H9 (cell line): ENCODE results near the gene HAUS1. TPM values are rescaled to one million over a fixed set of nuclear protein-coding genes. Genes with fewer than 3 reads are reported as not detected.

Source experiments
- DNase-seq: peaks from one replicate; pipeline ENCODE4 v3.0.0-alpha.2; 2017
- H2AFZ ChIP-seq: one replicate; pipeline ENCODE4 v1.6.1; 2013; ENCODE audit warnings: mild to moderate bottlenecking, low read length, control low read depth, moderate library complexity
- H2AK5ac ChIP-seq: 2 replicates; pipeline ENCODE4 v1.6.1; 2013; ENCODE audit warnings: low read length, control low read depth, mixed read lengths; ENCODE audit not compliant: insufficient read length
- H2BK120ac ChIP-seq: one replicate; pipeline ENCODE4 v1.6.1; 2013; ENCODE audit warnings: low read depth, mild to moderate bottlenecking, low read length, control low read depth, inconsistent platforms; ENCODE audit not compliant: poor library complexity, severe bottlenecking
- H2BK12ac ChIP-seq: 2 replicates; pipeline ENCODE4 v1.6.1; 2013; ENCODE audit warnings: low read length, control low read depth, mixed read lengths, low read depth; ENCODE audit not compliant: insufficient read length
- H2BK15ac ChIP-seq: 2 replicates; pipeline ENCODE4 v1.6.1; 2013; ENCODE audit warnings: low read depth, low read length, control low read depth
- H2BK20ac ChIP-seq: one replicate; pipeline ENCODE4 v1.6.1; 2013; ENCODE audit warnings: low read depth, mild to moderate bottlenecking, low read length, control low read depth, inconsistent platforms; ENCODE audit not compliant: poor library complexity, severe bottlenecking
- H2BK5ac ChIP-seq: 2 replicates; pipeline ENCODE4 v1.6.1; 2013; ENCODE audit warnings: low read length, control low read depth, mixed read lengths; ENCODE audit not compliant: insufficient read length
- H3K14ac ChIP-seq: 2 replicates; pipeline ENCODE4 v1.6.1; 2013; ENCODE audit warnings: low read length, control low read depth; ENCODE audit not compliant: insufficient read depth
- H3K18ac ChIP-seq: 2 replicates; pipeline ENCODE4 v1.6.1; 2013; ENCODE audit warnings: low read depth, mild to moderate bottlenecking, mixed read lengths, low read length, control low read depth; ENCODE audit not compliant: insufficient read length
- H3K23ac ChIP-seq: 2 replicates; pipeline ENCODE4 v1.6.1; 2013; ENCODE audit warnings: low read length, control low read depth, mixed read lengths, low read depth; ENCODE audit not compliant: insufficient read length
- H3K23me2 ChIP-seq: 2 replicates; pipeline ENCODE4 v1.6.1; 2013; ENCODE audit warnings: low read depth, mild to moderate bottlenecking, mixed read lengths, low read length, control low read depth; ENCODE audit not compliant: insufficient read length, poor library complexity, severe bottlenecking
- H3K27ac ChIP-seq: 2 replicates; pipeline ENCODE4 v1.5.1; 2013; ENCODE audit warnings: low read length, control low read depth, mixed read lengths, low read depth; ENCODE audit not compliant: insufficient read length
- H3K27me3 ChIP-seq: 2 replicates; pipeline ENCODE4 v1.6.1; 2013; ENCODE audit warnings: low read length, control low read depth, inconsistent platforms; ENCODE audit not compliant: insufficient read depth
- H3K4ac ChIP-seq: 2 replicates; pipeline ENCODE4 v1.6.1; 2013; ENCODE audit warnings: low read depth, mild to moderate bottlenecking, control low read depth, inconsistent platforms, low read length, moderate library complexity
- H3K4me1 ChIP-seq: 2 replicates; pipeline ENCODE4 v1.6.1; 2013; ENCODE audit warnings: low read length, control low read depth, inconsistent platforms; ENCODE audit not compliant: insufficient read depth
- H3K4me2 ChIP-seq: 2 replicates; pipeline ENCODE4 v1.6.1; 2013; ENCODE audit warnings: low read length, control low read depth, mixed read lengths; ENCODE audit not compliant: insufficient read length, insufficient read depth
- H3K56ac ChIP-seq: 2 replicates; pipeline ENCODE4 v1.6.1; 2013; ENCODE audit warnings: low read depth, mild to moderate bottlenecking, mixed read lengths, low read length, control low read depth; ENCODE audit not compliant: insufficient read length
- H3K79me1 ChIP-seq: 2 replicates; pipeline ENCODE4 v1.6.1; 2013; ENCODE audit warnings: low read depth, mild to moderate bottlenecking, moderate library complexity, low read length, control low read depth, inconsistent platforms; ENCODE audit not compliant: insufficient read depth, poor library complexity, severe bottlenecking
- H3K79me2 ChIP-seq: 2 replicates; pipeline ENCODE4 v1.6.1; 2013; ENCODE audit warnings: low read length, control low read depth, inconsistent platforms; ENCODE audit not compliant: insufficient read depth
- H3K9ac ChIP-seq: 2 replicates; pipeline ENCODE4 v1.6.1; 2013; ENCODE audit warnings: low read length, control low read depth, mixed read lengths; ENCODE audit not compliant: insufficient read length; ENCODE audit errors: extremely low read depth
- H3K9me3 ChIP-seq: one replicate; pipeline ENCODE4 v1.6.1; 2013; ENCODE audit warnings: low read depth, low read length, inconsistent platforms; ENCODE audit not compliant: control insufficient read depth
- H3T11ph ChIP-seq: one replicate; pipeline ENCODE4 v1.6.1; 2013; ENCODE audit warnings: mild to moderate bottlenecking, low read length, control low read depth, inconsistent platforms
- H4K20me1 ChIP-seq: one replicate; pipeline ENCODE4 v1.6.1; 2013; ENCODE audit not compliant: control insufficient read depth, insufficient read length, insufficient read depth
- H4K5ac ChIP-seq: 2 replicates; pipeline ENCODE4 v1.6.1; 2013; ENCODE audit warnings: low read depth, mild to moderate bottlenecking, mixed read lengths, low read length, control low read depth; ENCODE audit not compliant: insufficient read length
- H4K8ac ChIP-seq: replicated peaks from 2 replicates; pipeline ENCODE4 v1.6.1; 2013; ENCODE audit warnings: low read length, control low read depth, mixed read lengths, low read depth; ENCODE audit not compliant: insufficient read length
- H4K91ac ChIP-seq: 2 replicates; pipeline ENCODE4 v1.6.1; 2013; ENCODE audit warnings: low read depth, mild to moderate bottlenecking, moderate library complexity, mixed read lengths, low read length, control low read depth; ENCODE audit not compliant: insufficient read length
- H3K27ac Mint-ChIP-seq, 3 experiments: 2 replicates in 2 of 3; 3 replicates in 1 of 3; pipeline ENCODE4 v1.8.0; 2020 to 2021; ENCODE audit warnings: mixed read lengths in 3 of 3, mild to moderate bottlenecking in 1 of 3, moderate library complexity in 1 of 3
- H3K27me3 Mint-ChIP-seq: 2 replicates; pipeline ENCODE4 v1.8.0; 2021; ENCODE audit warnings: low read depth, mild to moderate bottlenecking, moderate library complexity, mixed read lengths
- H3K36me3 Mint-ChIP-seq, 3 experiments: 2 replicates in 2 of 3; 3 replicates in 1 of 3; pipeline ENCODE4 v1.8.0; 2020 to 2021; ENCODE audit warnings: low read depth in 3 of 3, mixed read lengths in 3 of 3; ENCODE audit not compliant: insufficient read depth in 1 of 3
- H3K4me1 Mint-ChIP-seq, 2 experiments: 2 replicates each; pipeline ENCODE4 v1.8.0; 2020; ENCODE audit warnings: mixed read lengths in 2 of 2
- H3K4me3 Mint-ChIP-seq, 2 experiments: 2 replicates in 1 of 2; 3 replicates in 1 of 2; pipeline ENCODE4 v1.8.0; 2020 to 2021; ENCODE audit warnings: mild to moderate bottlenecking in 2 of 2, mixed read lengths in 2 of 2, moderate library complexity in 1 of 2
- H3K9me3 Mint-ChIP-seq, 2 experiments: 2 replicates in 1 of 2; 3 replicates in 1 of 2; pipeline ENCODE4 v1.8.0; 2020; ENCODE audit warnings: mild to moderate bottlenecking in 2 of 2, mixed read lengths in 2 of 2, moderate library complexity in 1 of 2
- CTCF ChIP-seq: fragments of 200-600 bp; sonication (generic); conservative IDR thresholded peaks from 3 replicates; pipeline ENCODE4 v1.8.0; 2021; ENCODE audit warnings: antibody characterized with exemption, mild to moderate bottlenecking
- WGBS: extraction: QIAGEN DNeasy Blood & Tissue Kit; methylation state at CpG from one replicate; pipeline ENCODE4 v1.1.7; 2013; ENCODE audit warnings: missing lambda C conversion rate, low lambda C conversion rate, mixed read lengths; ENCODE audit not compliant: insufficient read length; ENCODE audit errors: extremely low coverage; 5-methylcytosine and 5-hydroxymethylcytosine counted together
- total RNA-seq: library from RNA; stranded (reverse); gene quantifications from 2 replicates; pipeline ENCODE4 v1.2.1, GENCODE V29; 2021

The HAUS1 gene
- total RNA-seq, 1 experiment from 2014 or later = 87.0 TPM

GRCh38 chr18:46161703-46162396, 57.7 kb downstream of the HAUS1 start:
- H3K27me3 ChIP-seq = no peaks in the 10 kb centered on the region
- WGBS = no CpG with 5 or more reads among the region's 6 CpGs
- no peak overlapping the region for H3K27ac ChIP-seq
- no peaks in the 10 kb centered on the region for H3K23me2 ChIP-seq
- no peak overlapping the region for H3K4me2 ChIP-seq
- H3K14ac ChIP-seq = no peak overlapping the region
- no peak overlapping the region for H3K56ac ChIP-seq
- H3K9ac ChIP-seq = no peak overlapping the region
- no peak overlapping the region for H4K5ac ChIP-seq
- no peaks in the 10 kb centered on the region for H3K79me2 ChIP-seq
- H4K91ac ChIP-seq = no peak overlapping the region
- no peaks in the 10 kb centered on the region for H3K9me3 ChIP-seq
- Mint-ChIP-seq H3K4me3 (no peak overlapping the region), H3K27ac (no peak overlapping the region), H3K36me3 (no peaks in the 10 kb centered on the region), H3K27me3 (no peaks in the 10 kb centered on the region), H3K9me3 (no peaks in the 10 kb centered on the region; a peak in 1 of 5 replicates), H3K4me1 (peaks cover 24 to 27% of the 10 kb centered on the region in 2 experiments)
- no peak overlapping the region for H4K8ac ChIP-seq
- no peak overlapping the region for H3T11ph ChIP-seq
- H2BK15ac ChIP-seq = no peak overlapping the region
- H2BK5ac ChIP-seq = no peak overlapping the region
- peaks cover 3% of the 10 kb centered on the region; the same call in 1 of the 2 replicates for H3K4me1 ChIP-seq
- H2AFZ ChIP-seq = no peak overlapping the region
- no peak overlapping the region for H3K23ac ChIP-seq
- H3K18ac ChIP-seq = no peak overlapping the region
- no peak overlapping the region for H3K4ac ChIP-seq
- no peaks in the 10 kb centered on the region for H3K79me1 ChIP-seq
- no peaks in the 10 kb centered on the region for H4K20me1 ChIP-seq
- H2BK12ac ChIP-seq = no peak overlapping the region
- H2AK5ac ChIP-seq = no peak overlapping the region
- no peak overlapping the region for H2BK120ac ChIP-seq
- no peak for DNase-seq
- TF ChIP-seq CTCF = no peak
- no peak overlapping the region for H2BK20ac ChIP-seq
